Prostate gland (tissue), 2 donors: ENCODE data around the gene PLXND1. TPM values are rescaled to one million over a fixed set of nuclear protein-coding genes. Genes with fewer than 3 reads are reported as not detected.

ENCODE experiments used
- DNase-seq: peaks from one replicate; pipeline ENCODE4 v3.0.0-alpha.2; 2019; ENCODE audit warnings: low spot score
- H3K27ac ChIP-seq, 2 donors: fragments of 200-600 bp; sonication (generic); 2 replicates each; pipeline ENCODE4 v1.5.1; 2017 to 2019
- H3K27me3 ChIP-seq: fragments of 200-600 bp; sonication (generic); replicated peaks from 2 replicates; pipeline ENCODE4 v1.5.1; 2019; ENCODE audit not compliant: insufficient read depth
- H3K36me3 ChIP-seq, 2 donors: fragments of 200-600 bp; sonication (generic); 1 replicate in 1 of 2; 2 replicates in 1 of 2; pipeline versions ENCODE4 v1.5.1 to v1.8.1; 2017 to 2019
- H3K4me1 ChIP-seq: fragments of 200-600 bp; sonication (generic); replicated peaks from 2 replicates; pipeline ENCODE4 v1.5.1; 2019
- H3K4me3 ChIP-seq, 2 donors: fragments of 200-600 bp; sonication (generic); 2 replicates each; pipeline ENCODE4 v1.5.1; 2017 to 2019
- H3K9me3 ChIP-seq: fragments of 200-600 bp; sonication (generic); 2 replicates; pipeline ENCODE4 v1.5.1; 2017
- CTCF ChIP-seq, 4 experiments: fragments of 200-600 bp in 2 of 4; fragments of 450-650 bp in 2 of 4; sonication (generic) in 2 of 4; IDR thresholded peaks; 1 replicate in 3 of 4; 2 replicates in 1 of 4; pipeline ENCODE4 v1.5.1; 2016 to 2019; ENCODE audit warnings: antibody characterized with exemption in 4 of 4, mild to moderate bottlenecking in 2 of 4, moderate library complexity in 2 of 4
- POLR2A ChIP-seq: fragments of 450-650 bp; IDR thresholded peaks from one replicate; pipeline ENCODE4 v1.6.1; 2016; ENCODE audit warnings: antibody characterized with exemption, mild to moderate bottlenecking
- POLR2AphosphoS5 ChIP-seq: sonication (generic); formaldehyde crosslinking; IDR thresholded peaks from one replicate; pipeline ENCODE4 v1.6.1; 2017; ENCODE audit warnings: antibody characterized with exemption
- WGBS: methylation state at CpG from one replicate; pipeline ENCODE4 v1.1.5; 2018; 5-methylcytosine and 5-hydroxymethylcytosine counted together
- intact Hi-C: fragments of 100-400 bp; cut with DNase I; formaldehyde crosslinking; loops from one replicate; pipeline ENCODE4 v1.14.2; 2022
- total RNA-seq, 2 donors: library from RNA; depleted of rRNA; stranded (reverse); fragments of >200 nt; gene quantifications; one replicate each; pipeline ENCODE4 v1.1.0, GENCODE V29; 2016

The PLXND1 gene
- total RNA-seq, 2 donors from 2014 or later = 19.7 to 83.6 TPM

DNA sequence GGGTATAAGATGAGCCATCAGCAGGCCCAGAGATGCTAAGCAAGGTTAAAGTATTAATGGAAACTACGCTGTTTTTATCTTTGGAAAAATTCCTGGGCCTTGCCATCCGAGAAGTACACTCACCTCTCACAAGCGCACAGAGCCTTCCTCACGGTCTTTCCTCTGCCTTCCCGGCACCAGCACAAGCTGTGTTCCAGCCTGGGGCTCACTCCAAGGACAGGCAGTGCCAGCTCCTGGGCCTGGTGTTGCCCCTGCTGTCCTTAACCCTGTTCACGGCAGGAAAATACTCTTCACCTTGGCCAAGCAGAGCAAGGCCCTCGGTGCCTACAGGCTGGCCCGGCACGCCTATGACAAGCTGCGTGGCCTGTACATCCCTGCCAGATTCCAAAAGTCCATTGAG, 92.4 kb downstream of the PLXND1 start:
- TF ChIP-seq CTCF (IDR thresholded peaks at IDR 0.05) (no peak), POLR2AphosphoS5 (no peak)

DNA sequence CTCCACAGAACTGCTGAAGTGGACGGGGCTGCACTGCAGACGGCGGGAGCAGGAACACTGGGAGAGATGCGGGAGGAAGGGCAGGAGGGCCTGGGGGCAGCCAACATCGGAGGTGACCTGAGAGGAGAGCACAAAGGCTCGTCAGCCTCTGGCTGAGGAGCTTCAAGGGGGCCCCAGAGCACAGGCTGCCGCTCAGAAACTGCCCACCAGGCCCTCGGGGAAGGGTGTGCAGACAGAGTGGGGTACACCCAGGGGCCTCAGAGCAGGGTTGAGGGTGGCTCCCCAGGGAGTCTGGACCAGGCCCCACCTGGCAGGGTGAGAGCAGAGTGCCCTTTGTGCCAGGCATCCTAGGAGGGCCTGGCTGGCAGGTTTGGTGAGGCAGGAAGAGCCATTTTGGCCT, 92.8 kb downstream of the PLXND1 start:
- no peaks in the 10 kb centered on the region for H3K36me3 ChIP-seq
- no peaks in the 10 kb centered on the region for H3K4me1 ChIP-seq
- no peak for TF ChIP-seq POLR2AphosphoS5
- no peak for TF ChIP-seq CTCF (IDR thresholded peaks at IDR 0.05)
- no peak for TF ChIP-seq POLR2A
- H3K9me3 ChIP-seq = no peaks in the 10 kb centered on the region
- no peak overlapping the region for H3K27ac ChIP-seq
- no peak for DNase-seq
- intact Hi-C loops = no loop called here
- H3K4me3 ChIP-seq = no peak overlapping the region
- 94% methylated on average over 8 of the region's 8 CpGs for WGBS
- H3K27me3 ChIP-seq = no peaks in the 10 kb centered on the region

More for the DNA sequence above, 92.4 kb downstream of the PLXND1 start:
- H3K4me3 ChIP-seq = no peak overlapping the region
- DNase-seq = no peak
- no peak overlapping the region for H3K27ac ChIP-seq
- H3K27me3 ChIP-seq = no peaks in the 10 kb centered on the region
- H3K36me3 ChIP-seq = no peaks in the 10 kb centered on the region
- H3K4me1 ChIP-seq = no peaks in the 10 kb centered on the region
- intact Hi-C loops = no loop called here
- H3K9me3 ChIP-seq = no peaks in the 10 kb centered on the region
- WGBS = 94% methylated on average over 7 of the region's 10 CpGs

GRCh38 chr3:129512595-129512994, 93.9 kb downstream of the PLXND1 start:
- H3K27me3 ChIP-seq = no peaks in the 10 kb centered on the region
- H3K4me3 ChIP-seq = no peak overlapping the region
- no peak for DNase-seq
- H3K36me3 ChIP-seq = no peaks in the 10 kb centered on the region
- no peaks in the 10 kb centered on the region for H3K9me3 ChIP-seq
- H3K27ac ChIP-seq = no peak overlapping the region
- no peak for TF ChIP-seq POLR2A
- TF ChIP-seq CTCF (IDR thresholded peaks at IDR 0.05) = no peak
- TF ChIP-seq POLR2AphosphoS5 = no peak
- no peaks in the 10 kb centered on the region for H3K4me1 ChIP-seq
- intact Hi-C loops = no loop called here

DNA sequence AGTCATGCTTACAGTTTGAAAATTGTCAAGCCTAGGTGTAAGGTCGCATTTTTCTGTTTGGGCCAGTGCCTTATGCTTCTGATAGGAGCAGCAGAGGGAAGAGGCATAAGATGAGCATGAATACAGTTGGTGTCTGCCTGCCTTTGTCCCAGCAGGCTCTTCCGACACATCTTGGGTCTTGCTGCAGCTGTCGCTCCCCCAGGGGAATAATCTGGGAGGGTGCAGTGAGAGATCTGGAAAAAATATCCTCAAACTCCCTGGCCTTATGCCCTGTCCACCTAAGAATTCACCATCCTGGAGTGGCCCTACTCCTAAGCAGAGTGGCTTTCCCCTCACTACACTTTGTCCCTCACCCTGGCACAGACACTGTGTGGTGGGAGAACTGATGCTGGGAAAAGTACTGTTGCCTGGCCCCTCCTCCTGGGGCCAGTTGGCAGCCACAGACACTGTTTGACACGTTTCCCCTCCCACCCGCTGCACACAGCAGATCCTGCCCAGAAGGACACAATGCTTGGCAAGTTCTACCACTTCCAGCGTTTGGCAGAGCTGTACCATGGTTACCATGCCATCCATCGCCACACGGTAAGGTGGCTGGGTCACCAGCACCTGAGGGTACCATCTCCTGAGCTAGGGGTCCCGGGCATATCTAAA, 99.2 kb downstream of the PLXND1 start:
- H3K4me1 ChIP-seq = no peaks in the 10 kb centered on the region
- no peaks in the 10 kb centered on the region for H3K36me3 ChIP-seq
- intact Hi-C loops = no loop called here
- no peaks in the 10 kb centered on the region for H3K27me3 ChIP-seq
- no peak overlapping the region for H3K4me3 ChIP-seq
- 66% methylated on average over 9 of the region's 9 CpGs for WGBS
- TF ChIP-seq CTCF (IDR thresholded peaks at IDR 0.05) = no peak
- TF ChIP-seq POLR2AphosphoS5 = no peak
- TF ChIP-seq POLR2A = no peak
- no peaks in the 10 kb centered on the region for H3K9me3 ChIP-seq
- no peak overlapping the region for H3K27ac ChIP-seq
- no peak for DNase-seq

DNA sequence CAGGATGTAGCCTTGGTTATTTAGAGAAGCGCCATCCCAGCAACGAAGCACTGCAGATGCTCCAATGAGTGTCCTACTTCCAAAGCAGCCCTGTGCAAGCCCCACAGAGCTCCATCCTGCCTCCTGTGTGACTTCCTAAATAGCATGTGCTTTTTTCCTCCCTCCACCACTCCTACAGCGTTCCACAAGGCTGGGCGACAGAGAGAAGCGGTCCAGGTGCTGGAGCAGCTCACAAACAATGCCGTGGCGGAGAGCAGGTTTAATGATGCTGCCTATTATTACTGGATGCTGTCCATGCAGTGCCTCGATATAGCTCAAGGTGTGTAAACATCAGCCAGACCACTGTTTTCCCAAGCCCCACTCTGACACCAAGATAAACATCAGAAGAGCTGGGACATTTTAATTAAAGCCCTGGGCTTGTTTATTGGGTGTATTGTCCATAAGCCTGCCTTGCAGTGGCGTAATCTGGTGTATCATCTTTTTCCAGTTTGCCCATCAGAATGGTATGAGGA, 100.2 kb downstream of the PLXND1 start:
- H3K4me1 ChIP-seq = no peaks in the 10 kb centered on the region
- no peaks in the 10 kb centered on the region for H3K27me3 ChIP-seq
- TF ChIP-seq CTCF (IDR thresholded peaks at IDR 0.05) (no peak), POLR2AphosphoS5 (no peak), POLR2A (no peak)
- intact Hi-C loops = no loop called here
- H3K36me3 ChIP-seq = no peaks in the 10 kb centered on the region
- H3K4me3 ChIP-seq = no peak overlapping the region
- WGBS = 54% methylated on average over 9 of the region's 9 CpGs
- no peak for DNase-seq
- H3K27ac ChIP-seq = no peak overlapping the region
- no peaks in the 10 kb centered on the region for H3K9me3 ChIP-seq
